Measurements from ENCODE around the gene POLD1. TPM values are rescaled to one million over a fixed set of nuclear protein-coding genes. Genes with fewer than 3 reads are reported as not detected.

Gene POLD1
- polyA plus RNA-seq, 4 donors = 20.5 to 40.3 (median 24.0) TPM

DNA sequence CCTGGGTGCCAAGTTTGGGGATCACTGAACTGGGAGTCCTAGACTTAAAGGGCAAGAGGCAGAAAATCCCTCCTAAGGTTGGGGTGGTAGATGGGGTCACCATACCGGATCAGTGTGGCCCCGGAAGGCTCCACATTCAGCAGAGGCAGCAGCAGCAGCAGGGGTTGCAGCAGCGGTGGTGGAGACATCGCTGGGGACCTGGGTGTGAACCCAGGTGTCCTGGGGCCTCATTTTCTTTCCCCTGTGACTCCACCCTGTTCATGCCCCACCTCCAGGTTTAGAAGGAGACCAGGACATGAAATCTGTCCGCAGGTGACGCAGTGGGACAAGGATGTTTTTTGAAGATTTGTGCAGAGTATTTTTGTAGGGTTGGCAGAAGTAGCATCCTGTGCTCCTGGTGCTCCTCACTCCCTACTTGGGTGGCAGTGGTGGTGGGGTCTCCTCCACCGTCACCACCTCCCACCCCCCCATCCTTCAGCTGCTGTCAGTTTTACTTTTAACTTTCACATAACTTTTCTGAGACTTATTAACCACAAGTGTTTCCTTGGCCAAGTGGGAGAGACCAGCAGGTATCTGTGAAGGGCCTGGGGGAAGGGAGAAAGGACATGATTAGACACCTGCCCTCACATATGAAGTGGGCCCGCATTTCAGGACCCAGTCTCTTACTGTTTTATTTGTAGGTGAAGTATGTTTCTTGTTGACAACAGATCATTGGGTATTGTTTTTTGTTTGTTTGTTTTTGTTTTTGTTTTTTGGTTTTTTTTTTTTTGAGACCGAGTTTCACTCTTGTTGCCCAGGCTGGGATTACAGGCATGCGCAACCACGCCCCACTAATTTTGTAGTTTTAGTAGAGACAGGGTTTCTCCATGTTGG lies 18.5 kb upstream of the POLD1 start, which contains the start of gene NAPSA:
TSS of gene NAPSA (minus strand) at position 206 of the 873 bp plus-strand sequence. CDS start at position 188, 18 bp downstream.
- DNase-seq (ENCODE audit: low read depth in 4 of 4, low spot score in 3 of 4) = no peak

DNA sequence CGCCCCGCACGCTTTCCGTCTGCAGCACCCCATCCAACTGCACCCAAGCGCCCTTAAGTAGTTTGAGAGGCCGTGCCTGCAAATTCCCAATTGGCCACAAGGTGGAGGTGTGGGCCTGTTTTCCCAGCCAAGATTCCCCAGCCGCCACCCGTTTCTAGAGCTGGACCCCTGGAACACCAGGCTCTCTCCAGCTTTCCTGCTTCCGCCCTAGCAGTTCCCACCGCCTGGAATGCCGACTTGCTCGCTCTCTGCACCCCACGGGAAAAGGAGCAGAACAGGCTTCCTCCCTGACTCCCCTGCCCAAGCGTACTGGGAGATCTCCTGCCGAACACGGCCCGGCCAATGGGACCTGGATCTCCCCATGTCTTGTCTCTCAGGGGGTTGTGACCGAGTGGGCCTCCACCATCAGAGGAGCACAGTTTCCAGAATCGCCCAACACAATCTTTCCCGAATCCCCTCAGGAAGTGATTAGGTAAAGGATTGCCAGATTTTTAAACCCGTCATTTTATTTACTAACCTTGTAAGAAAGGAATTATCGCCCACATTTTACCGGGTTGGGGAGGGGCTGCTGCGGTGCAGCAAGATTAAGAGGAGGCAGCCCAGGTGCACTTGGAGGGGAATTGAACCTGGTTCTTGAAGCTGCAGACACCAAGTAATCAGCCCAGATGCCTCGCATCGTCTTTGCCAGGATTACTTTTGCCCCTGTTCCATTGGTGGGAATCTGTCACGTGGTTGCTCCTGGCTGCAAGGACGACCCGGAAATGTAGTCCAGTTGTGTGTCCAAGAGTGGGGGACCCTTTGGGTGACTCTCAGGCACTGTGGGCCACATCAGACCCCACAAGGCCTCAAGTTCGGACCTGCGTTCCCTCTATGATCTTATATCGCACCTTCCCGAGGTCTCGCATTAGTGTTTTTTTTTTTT lies 15.2 kb upstream of the POLD1 start:
- DNase-seq (ENCODE audit: low read depth in 4 of 4, low spot score in 3 of 4) = peak in 1 of 4 donors; percentile 70

DNA sequence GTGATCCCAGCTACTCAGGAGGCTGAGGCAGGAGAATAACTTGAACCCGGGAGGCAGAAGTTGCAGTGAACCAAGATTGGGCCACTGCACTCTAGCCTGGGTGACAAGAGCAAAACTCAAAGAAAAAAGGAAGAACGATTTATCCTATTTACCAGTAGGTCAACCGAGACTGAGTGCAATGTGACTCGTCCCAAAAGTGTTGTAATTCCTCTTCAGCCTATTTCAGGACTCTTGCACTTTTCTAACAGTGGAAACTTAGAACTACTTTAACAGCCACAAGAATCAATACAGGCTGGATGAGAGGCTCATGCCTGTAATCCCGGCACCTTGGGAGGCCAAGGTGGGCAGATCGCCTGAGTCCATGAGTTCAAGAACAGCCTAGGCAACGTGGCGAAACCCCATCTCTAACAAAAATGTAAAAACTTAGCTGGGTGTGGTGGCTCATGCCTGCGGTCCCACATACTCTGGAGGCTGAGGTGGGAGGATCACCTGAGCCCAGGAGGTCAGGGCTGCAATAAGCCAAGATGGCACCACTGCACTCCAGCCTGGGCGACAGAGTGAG lies 12.2 kb upstream of the POLD1 start:
- DNase-seq (ENCODE audit: low read depth in 4 of 4, low spot score in 3 of 4) = no peak

DNA sequence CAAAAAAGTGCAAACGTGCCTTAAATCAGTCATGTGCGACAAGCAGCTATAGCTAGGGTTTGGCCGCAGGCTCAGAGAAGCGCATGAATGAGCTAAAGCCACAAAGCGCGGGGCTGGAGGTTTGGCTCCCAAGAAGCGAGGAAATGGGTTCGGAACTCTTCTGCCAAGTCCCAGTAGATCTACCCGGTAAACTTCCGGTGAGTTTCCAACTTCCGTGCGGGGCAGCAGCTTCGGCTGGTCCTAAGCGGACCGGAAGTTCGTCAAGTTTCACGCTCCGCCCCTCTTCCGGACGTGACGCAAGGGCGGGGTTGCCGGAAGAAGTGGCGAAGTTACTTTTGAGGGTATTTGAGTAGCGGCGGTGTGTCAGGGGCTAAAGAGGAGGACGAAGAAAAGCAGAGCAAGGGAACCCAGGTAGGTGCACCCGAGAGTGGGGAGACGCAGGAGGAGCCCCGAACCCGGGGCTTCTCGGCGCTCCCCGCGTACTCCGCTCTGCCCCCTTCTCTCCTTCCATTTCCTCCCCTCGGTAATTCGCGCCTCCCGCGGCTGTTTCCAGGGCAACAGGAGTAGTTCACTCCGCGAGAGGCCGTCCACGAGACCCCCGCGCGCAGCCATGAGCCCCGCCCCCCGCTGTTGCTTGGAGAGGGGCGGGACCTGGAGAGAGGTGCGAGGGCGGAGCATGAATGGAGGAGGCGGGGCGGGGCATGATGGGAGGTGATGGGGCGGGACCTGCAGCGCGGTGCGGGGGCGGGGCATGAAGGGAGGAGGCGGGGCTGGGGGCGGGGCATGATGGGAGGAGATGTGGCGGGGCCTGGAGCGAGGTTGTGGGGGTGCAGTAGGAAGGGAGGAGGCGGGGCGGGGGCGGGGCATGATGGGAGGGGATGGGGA lies 7.7 kb upstream of the POLD1 start, which contains the start of gene NR1H2:
TSS of gene NR1H2 (plus strand) at position 292 of the 885 bp plus-strand sequence. CDS start 1,149 bp downstream, outside the sequence.
- DNase-seq (ENCODE audit: low read depth in 4 of 4, low spot score in 3 of 4) = peak; percentile 87 to 95 (median 90)

DNA sequence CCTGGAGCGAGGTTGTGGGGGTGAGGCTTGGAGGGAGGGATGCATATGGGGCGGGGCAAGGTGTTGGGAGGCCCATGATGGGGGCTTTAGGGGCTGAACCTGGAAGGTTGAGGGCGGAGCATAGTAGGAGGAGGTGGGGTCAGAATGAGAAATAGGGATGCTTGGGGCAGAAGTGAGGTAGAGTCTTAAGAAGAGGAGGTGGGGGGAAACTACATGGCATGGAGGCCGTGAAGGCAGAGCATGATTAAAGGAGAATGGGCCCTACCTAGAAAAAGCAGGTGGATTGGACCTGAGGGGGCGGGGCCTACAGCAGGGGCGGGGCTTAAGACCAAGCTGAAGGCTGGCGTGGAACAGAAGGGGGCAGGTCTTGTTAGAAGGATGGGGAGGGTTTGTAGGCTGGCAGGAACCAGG lies 7.1 kb upstream of the POLD1 start:
- DNase-seq (ENCODE audit: low read depth in 4 of 4, low spot score in 3 of 4) = no peak

DNA sequence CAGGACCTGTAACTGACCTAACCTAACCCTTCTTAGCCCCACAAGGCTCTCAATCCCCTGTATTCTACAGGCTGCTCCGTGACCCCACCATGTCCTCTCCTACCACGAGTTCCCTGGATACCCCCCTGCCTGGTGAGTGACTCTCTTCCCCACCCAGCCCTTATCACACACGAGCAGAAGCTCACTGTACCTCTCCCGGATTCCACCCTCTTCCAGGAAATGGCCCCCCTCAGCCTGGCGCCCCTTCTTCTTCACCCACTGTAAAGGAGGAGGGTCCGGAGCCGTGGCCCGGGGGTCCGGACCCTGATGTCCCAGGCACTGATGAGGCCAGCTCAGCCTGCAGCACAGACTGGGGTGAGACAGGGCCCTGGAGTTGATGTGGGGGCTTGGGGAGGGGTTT lies 6.6 kb upstream of the POLD1 start:
- no peak for DNase-seq (ENCODE audit: low read depth in 4 of 4, low spot score in 3 of 4)

DNA sequence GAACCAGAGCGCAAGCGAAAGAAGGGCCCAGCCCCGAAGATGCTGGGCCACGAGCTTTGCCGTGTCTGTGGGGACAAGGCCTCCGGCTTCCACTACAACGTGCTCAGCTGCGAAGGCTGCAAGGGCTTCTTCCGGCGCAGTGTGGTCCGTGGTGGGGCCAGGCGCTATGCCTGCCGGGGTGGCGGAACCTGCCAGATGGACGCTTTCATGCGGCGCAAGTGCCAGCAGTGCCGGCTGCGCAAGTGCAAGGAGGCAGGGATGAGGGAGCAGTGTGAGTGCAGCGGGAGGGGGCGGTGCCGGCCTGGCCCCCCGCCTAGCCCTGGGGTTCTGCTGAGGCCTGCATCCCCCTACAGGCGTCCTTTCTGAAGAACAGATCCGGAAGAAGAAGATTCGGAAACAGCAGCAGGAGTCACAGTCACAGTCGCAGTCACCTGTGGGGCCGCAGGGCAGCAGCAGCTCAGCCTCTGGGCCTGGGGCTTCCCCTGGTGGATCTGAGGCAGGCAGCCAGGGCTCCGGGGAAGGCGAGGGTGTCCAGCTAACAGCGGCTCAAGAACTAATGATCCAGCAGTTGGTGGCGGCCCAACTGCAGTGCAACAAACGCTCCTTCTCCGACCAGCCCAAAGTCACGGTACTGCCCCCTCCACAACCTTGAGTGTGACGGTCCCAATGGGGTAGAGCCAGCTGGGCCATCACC lies 5.8 kb upstream of the POLD1 start:
- no peak for DNase-seq (ENCODE audit: low read depth in 4 of 4, low spot score in 3 of 4)

DNA sequence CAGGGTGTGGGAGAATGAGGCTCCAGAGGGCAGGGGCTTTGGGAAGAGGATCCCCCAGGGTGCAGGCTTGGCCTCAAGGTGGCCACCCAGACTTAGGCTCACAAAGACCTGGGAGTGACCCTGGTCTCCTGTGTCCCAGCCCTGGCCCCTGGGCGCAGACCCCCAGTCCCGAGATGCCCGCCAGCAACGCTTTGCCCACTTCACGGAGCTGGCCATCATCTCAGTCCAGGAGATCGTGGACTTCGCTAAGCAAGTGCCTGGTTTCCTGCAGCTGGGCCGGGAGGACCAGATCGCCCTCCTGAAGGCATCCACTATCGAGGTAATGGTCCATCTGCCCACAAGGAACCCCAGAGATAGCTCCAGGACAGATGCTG lies 5.3 kb upstream of the POLD1 start:
- DNase-seq (ENCODE audit: low read depth in 4 of 4, low spot score in 3 of 4) = no peak

DNA sequence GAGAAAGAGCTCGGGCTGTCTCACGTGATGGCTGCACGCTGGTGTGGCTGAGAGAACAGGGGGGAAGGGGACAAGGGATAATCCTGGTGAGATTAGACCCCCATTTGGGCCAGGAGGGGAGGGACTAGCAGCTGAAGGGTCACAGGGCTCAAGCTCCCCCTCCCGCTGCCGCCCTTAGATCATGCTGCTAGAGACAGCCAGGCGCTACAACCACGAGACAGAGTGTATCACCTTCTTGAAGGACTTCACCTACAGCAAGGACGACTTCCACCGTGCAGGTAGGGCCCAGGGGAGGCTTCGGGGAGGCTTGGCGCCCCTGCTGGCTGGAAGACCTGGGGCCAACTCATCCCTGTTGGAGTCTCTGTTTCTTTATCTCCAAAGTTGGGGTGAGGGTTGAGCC lies 4.5 kb upstream of the POLD1 start:
- DNase-seq (ENCODE audit: low read depth in 4 of 4, low spot score in 3 of 4) = no peak

DNA sequence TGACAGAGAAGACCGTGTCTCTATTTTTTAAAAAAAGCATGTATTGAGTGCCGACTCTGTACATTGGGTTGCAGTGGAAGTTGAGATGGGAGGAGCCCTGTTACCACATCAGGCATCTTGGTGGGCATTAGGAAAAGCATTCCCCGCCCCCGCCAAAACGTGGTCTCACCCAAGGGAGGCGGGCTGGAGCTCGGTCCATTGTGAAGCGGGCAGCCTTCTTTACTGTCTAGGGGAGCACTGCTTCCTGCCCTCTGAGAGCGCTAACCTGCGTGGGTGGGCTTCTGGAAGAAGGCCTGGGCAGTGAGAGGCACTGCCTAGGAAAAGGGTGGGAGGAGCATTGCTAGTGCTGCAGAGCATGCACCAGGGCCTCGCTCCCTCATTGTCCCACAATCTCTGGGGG lies 4.0 kb upstream of the POLD1 start:
- DNase-seq (ENCODE audit: low read depth in 4 of 4, low spot score in 3 of 4) = no peak

DNA sequence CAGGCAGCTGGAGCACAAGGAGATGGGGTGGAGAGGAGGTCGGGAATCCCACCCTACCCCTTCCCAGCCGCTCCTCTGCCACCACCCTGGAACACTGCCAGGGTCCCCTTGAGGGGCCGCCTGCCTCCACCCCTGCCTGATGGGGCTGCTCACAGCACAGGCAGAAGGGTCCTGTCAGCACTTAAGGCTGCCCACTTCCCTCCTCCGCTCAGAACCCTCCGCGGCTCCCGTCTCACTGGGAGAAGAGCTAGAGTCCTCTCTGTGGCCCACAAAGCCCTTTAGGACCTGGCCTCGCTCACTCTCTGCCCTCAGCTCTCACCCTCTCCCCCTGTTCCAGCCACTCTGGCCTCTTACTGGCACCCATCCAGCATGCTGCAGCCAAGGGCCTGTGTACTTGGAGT lies 3.4 kb upstream of the POLD1 start:
- no peak for DNase-seq (ENCODE audit: low read depth in 4 of 4, low spot score in 3 of 4)

DNA sequence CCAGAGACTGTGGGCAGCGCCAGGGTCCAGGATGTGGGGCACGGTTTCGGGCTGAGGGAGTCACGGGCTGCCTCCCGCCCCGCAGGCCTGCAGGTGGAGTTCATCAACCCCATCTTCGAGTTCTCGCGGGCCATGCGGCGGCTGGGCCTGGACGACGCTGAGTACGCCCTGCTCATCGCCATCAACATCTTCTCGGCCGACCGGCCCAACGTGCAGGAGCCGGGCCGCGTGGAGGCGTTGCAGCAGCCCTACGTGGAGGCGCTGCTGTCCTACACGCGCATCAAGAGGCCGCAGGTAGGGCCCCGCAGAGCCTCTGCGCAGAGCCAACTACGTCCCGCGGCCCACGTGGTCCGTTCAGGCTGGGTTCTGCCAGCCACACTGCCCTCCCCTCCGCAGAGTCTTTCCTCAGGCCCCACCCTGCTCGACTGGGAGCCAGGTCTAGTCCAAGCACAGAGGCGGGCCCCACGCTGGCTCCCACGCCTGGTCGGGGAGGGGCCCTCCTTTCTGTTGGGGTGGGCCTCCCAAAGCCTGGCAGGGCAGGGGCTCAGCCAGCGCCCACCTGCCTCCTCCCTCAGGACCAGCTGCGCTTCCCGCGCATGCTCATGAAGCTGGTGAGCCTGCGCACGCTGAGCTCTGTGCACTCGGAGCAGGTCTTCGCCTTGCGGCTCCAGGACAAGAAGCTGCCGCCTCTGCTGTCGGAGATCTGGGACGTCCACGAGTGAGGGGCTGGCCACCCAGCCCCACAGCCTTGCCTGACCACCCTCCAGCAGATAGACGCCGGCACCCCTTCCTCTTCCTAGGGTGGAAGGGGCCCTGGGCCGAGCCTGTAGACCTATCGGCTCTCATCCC lies 2.0 kb upstream of the POLD1 start:
- no peak for DNase-seq (ENCODE audit: low read depth in 4 of 4, low spot score in 3 of 4)

DNA sequence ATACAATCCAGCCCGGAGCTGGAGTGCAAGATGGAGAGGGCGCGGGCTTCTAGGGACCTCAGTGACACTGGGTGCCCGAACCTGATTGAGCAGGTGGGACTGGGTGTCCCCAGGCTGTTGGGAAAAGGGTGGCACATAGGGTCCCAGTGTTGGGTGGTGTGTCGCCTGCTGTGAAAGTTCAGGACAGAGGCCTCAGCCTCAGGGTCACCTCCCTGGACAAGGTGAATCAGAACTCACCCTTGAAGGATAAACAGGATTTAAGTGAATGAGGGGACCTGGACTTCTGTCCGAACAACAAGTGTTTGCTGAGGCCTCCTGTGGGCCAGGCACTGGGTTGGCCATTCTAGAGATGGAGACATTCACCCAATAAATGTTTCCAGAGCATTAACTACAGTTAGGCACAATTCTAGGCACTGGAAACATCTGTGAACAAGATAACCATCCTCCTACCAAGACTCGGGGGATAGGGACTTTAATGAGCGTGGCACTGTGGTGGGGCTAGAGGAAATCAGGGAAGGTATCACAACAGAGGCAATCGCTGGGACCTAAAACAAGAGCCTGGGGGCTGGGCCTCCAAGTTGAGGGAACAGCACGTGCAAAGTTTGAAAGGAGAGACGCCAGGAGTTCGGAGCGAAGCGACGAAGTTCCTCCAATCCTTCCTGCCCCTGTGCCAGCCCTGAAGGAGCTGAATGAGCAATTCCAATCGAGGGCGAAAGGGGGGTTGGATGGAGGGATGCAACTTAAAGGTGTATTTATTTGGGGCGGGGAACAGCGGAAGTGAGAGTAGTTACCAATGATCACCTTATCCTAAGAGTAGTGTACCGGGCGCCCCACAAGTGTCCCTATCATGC lies 921 bp upstream of the POLD1 start:
- DNase-seq (ENCODE audit: low read depth in 4 of 4, low spot score in 3 of 4) = no peak

DNA sequence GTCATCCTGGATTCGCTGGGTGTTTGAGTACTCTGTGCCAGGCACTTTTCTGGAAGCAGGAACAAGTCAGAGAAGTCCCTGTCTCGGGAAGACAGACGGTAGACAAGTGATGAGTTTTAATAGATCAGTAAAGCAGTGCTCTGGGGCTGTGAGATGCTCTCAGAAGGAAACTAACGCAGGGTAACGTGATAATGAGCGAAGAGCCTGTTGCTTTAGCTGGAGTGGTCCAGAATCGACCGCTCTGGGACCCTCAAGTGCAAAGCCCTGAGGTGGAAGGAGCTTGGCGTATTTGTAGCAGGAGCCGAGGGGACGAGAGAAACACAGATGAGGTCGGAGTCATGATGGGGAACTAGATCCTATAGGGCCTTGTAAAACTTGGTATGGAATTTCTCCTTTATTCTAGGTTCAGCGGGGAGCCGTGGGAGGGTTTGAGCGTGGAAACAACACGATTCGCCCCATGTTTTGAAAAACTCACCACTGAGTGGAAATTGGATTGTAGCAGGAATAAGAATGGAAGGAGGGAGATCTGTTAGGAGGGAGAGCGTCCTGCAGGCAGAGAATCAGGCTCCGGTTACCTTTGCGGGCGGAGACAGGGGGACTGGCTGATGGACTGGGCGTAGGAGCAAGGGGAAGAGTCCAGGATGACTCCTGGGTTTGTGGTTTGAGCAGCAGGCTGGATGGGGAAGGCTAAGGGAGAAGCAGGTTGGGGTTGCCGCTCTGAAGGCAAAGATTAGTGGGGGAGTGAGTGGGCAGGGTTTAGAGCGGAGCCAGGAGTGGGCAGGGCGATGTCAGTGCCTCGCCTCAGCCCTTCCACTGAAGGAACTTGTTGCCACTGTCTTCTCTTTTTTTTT lies 763 bp downstream of the POLD1 start:
- DNase-seq (ENCODE audit: low read depth in 4 of 4, low spot score in 3 of 4) = no peak

DNA sequence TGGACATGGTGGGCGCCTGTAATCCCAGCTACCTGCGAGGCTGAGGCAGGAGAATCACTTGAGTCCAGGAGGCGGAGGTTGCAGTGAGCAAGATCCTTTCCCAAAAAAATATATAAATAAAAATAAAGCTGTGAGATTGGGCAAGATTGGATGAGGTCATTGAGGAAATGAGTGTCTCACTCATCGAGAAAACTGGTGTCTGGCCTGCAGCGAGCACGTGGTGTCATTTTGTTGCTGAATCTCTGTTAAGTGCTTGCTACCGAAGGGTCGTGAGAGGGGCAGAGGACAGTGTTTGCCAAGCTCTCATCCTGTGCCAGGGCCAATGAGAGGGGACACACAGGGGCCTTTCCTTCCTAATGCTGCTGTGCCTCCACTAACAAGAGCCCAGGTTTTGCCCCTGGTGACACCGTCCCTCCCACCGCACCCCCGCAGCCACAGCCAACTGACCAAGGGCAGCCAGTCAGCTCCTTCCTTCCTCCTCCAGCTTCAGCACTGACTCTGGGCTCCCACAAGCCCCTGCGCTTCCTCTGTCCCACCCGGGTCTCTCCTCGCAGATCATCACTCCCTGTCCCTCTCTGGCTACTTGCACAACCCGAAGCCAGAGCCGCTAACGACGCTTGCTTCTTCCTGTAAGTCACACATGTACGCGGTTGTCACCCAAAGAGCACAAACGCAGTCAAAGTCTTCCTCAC lies 3.2 kb downstream of the POLD1 start:
- no peak for DNase-seq (ENCODE audit: low read depth in 4 of 4, low spot score in 3 of 4)

DNA sequence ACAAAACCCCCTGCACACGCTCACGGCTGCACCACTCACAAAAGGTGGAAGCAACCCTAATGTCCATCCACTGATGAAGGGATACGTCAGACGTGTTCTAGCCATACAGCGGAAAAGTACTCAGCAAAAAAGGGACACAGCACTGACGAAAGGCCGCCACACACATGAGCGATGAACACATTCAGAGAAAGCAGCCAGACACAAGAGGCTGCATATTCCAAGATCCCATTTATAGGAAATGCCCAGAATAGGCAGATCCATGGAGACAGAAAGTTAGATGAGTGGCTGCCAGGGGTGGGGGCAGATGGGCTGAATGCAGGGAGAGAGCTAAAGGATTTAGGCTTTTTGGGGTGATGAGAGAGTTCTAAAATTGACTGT lies 3.7 kb downstream of the POLD1 start:
- DNase-seq (ENCODE audit: low read depth in 4 of 4, low spot score in 3 of 4) = no peak

All from left renal pelvis (tissue), 4 donors.